NT2/D1 (cell line): ENCODE measurements around the gene KRTAP4-11.
"Not testable (repeated sequence)": the region's sequence is repeated elsewhere in the genome, so short reads cannot be mapped to it uniquely, and the experiment has no call there.

Source experiments
- DNase-seq: peaks from one replicate; pipeline ENCODE4 v3.0.0-alpha.2; 2011; ENCODE audit warnings: low read depth, low spot score
- H3K27me3 ChIP-seq: 2 replicates; pipeline ENCODE4 v1.6.0; 2011; ENCODE audit warnings: mild to moderate bottlenecking; ENCODE audit not compliant: insufficient read length, insufficient read depth
- H3K36me3 ChIP-seq: 2 replicates; pipeline ENCODE4 v1.6.1; 2011; ENCODE audit warnings: mild to moderate bottlenecking, low read length, mixed read lengths; ENCODE audit not compliant: insufficient read depth, insufficient read length
- H3K4me1 ChIP-seq: 2 replicates; pipeline ENCODE4 v1.5.1; 2011; ENCODE audit not compliant: insufficient read depth, insufficient read length
- H3K4me3 ChIP-seq: 2 replicates; pipeline ENCODE4 v1.5.1; 2011; ENCODE audit warnings: low read depth; ENCODE audit not compliant: insufficient read length
- H3K9ac ChIP-seq: 2 replicates; pipeline ENCODE4 v1.6.0; 2011; ENCODE audit warnings: low read depth; ENCODE audit not compliant: insufficient read length
- H3K9me3 ChIP-seq: 2 replicates; pipeline ENCODE4 v1.5.1; 2011; ENCODE audit warnings: mild to moderate bottlenecking, low read length; ENCODE audit not compliant: insufficient read depth
- SUZ12 ChIP-seq: IDR thresholded peaks from 2 replicates; pipeline ENCODE4 v1.6.1; 2011; ENCODE audit not compliant: insufficient read length, insufficient read depth; ENCODE audit errors: extremely low read depth
- YY1 ChIP-seq: IDR thresholded peaks from 2 replicates; pipeline ENCODE4 v1.6.1; 2011; ENCODE audit not compliant: insufficient read length, insufficient read depth
- ZNF274 ChIP-seq: IDR thresholded peaks from 2 replicates; pipeline ENCODE4 v1.6.1; 2011; ENCODE audit warnings: mild to moderate bottlenecking, low read depth, low read length

Gene KRTAP4-11

DNA sequence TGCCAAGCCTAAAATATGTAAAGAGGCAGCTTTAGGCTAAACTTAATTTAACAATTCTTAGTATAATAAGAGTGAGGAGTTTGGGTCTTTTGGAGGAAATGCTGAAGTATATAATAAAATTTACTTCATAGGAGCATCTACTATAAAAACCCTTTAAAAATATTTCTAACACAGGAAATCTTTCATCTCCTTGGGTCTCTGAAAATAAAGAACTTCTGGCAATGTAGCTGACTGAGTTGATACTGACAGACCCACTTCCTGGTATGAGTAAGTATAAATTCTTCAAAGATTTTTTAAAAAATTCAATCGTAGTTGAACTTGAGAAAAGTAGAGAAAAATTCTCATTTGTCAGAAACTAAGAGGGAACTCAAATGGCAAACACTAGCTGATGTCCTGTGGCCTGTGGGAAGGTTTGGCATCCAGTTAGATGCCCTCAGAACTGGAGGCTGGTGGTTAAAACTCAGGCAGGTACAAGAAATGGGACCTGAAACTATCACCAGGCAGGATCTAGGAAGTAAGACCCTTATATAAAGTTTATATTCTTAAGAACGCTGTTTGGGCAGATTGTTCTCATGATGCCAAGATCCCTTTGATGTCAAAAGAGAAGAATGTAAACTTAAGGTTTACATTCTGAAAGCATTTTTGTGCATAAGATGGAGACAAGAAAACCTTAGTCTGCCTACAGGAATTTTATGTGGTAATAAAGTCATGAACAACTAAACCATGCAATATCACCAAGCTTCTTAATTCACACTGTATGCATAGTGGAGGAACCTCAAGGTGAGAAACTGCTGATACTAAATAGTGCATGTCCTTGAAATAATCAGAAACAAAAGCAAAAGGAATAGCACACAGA, 15.9 kb upstream of the KRTAP4-11 start:
- Histone ChIP-seq H3K9ac (no peak overlapping the region), H3K4me3 (no peak overlapping the region), H3K36me3 (no peaks in the 10 kb centered on the region), H3K27me3 (no peaks in the 10 kb centered on the region), H3K4me1 (no peaks in the 10 kb centered on the region), H3K9me3 (no peaks in the 10 kb centered on the region)
- no peak for TF ChIP-seq YY1
- TF ChIP-seq ZNF274 = no peak
- no peak for TF ChIP-seq SUZ12
- DNase-seq = no peak

DNA sequence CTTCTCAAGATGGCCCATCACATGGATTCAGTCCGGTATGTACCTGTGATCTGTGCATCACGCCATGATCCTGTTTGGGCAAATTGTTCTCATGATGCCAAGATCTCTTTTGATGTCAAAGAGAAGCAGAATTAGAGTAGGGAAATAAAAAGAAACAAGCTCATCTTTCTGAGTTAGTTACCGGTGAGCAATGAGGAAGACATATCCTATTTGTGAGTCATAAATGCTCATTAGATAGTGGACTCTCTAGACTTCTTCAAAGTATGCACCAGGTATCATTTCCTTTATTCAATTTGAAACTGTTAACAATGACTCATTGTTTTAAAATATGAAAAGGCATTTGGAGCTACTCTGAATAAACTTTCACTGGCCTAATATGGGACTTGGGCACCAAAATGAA, 13.8 kb upstream of the KRTAP4-11 start:
- TF ChIP-seq ZNF274 (no peak), YY1 (no peak), SUZ12 (no peak)
- Histone ChIP-seq H3K4me3 (no peak overlapping the region), H3K36me3 (no peaks in the 10 kb centered on the region), H3K4me1 (no peaks in the 10 kb centered on the region), H3K27me3 (no peaks in the 10 kb centered on the region), H3K9me3 (no peaks in the 10 kb centered on the region), H3K9ac (no peak overlapping the region)
- no peak for DNase-seq

DNA sequence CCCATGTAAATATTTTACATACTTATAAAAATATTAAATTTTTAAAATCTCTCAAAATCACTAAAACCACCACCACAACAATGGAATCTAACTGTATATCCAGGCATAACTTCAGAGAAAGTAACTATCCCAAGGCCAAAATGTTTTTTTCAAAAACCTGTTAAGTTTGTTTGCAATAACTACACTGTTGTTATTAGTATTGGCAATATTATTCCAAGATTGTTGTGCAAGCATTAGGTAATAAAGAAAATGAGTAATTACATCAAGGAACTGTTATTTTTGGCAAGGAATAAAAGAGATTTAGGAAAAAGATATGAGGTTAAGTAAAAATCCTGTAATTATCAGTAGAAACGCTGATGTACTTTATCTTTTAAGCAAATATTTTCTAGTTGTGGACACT, 9.2 kb upstream of the KRTAP4-11 start:
- no peak for DNase-seq
- Histone ChIP-seq H3K9ac (no peak overlapping the region), H3K4me3 (no peak overlapping the region), H3K36me3 (no peaks in the 10 kb centered on the region), H3K4me1 (no peaks in the 10 kb centered on the region), H3K27me3 (no peaks in the 10 kb centered on the region), H3K9me3 (no peaks in the 10 kb centered on the region)
- TF ChIP-seq ZNF274 = no peak
- no peak for TF ChIP-seq SUZ12
- TF ChIP-seq YY1 = no peak

DNA sequence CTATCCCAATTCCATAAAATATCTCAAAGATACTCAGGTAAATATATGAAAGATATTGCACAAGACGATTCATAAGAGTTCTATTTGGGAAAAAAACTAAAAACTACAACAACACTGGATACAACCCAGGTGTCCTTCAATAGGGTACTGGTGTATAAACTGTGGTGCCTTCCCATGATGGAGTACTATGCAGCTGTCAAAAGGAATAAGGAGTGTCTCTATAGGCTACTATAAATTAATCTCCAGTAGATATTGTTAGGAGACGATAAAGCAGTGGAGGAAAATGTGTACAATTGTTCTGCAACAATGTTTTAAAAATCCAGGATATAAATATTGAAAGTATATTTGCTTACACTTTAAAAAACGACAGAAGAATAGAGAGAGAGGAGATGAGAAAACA, 8.2 kb upstream of the KRTAP4-11 start:
- Histone ChIP-seq H3K4me1 (no peaks in the 10 kb centered on the region), H3K27me3 (no peaks in the 10 kb centered on the region), H3K9me3 (no peaks in the 10 kb centered on the region), H3K36me3 (no peaks in the 10 kb centered on the region), H3K4me3 (no peak overlapping the region), H3K9ac (no peak overlapping the region)
- no peak for DNase-seq
- no peak for TF ChIP-seq YY1
- TF ChIP-seq SUZ12 = no peak
- TF ChIP-seq ZNF274 = no peak

GRCh38 chr17:41125064-41125463, 6.9 kb upstream of the KRTAP4-11 start:
- Histone ChIP-seq H3K9ac (no peak overlapping the region), H3K36me3 (no peaks in the 10 kb centered on the region), H3K4me1 (no peaks in the 10 kb centered on the region), H3K27me3 (no peaks in the 10 kb centered on the region), H3K4me3 (no peak overlapping the region), H3K9me3 (no peaks in the 10 kb centered on the region)
- TF ChIP-seq SUZ12 = no peak
- no peak for TF ChIP-seq ZNF274
- TF ChIP-seq YY1 = no peak
- no peak for DNase-seq

- not testable (repeated sequence) for H3K36me3 ChIP-seq, H3K4me3 ChIP-seq, H3K27me3 ChIP-seq, H3K4me1 ChIP-seq, DNase-seq, H3K9ac ChIP-seq, H3K9me3 ChIP-seq
Observed at GRCh38 chr17:41123991-41124371, 5.8 kb upstream of the KRTAP4-11 start, which contains the start of gene KRTAP4-12. KRTAP4-12 (minus strand) TSS chr17:41124182; CDS start chr17:41124122, 60 bp downstream.

- DNase-seq, H3K36me3 ChIP-seq, H3K9ac ChIP-seq, H3K4me1 ChIP-seq, H3K4me3 ChIP-seq, H3K9me3 ChIP-seq, H3K27me3 ChIP-seq: not testable (repeated sequence)
Observed at GRCh38 chr17:41123292-41123990, 5.3 kb upstream of the KRTAP4-11 start.

DNA sequence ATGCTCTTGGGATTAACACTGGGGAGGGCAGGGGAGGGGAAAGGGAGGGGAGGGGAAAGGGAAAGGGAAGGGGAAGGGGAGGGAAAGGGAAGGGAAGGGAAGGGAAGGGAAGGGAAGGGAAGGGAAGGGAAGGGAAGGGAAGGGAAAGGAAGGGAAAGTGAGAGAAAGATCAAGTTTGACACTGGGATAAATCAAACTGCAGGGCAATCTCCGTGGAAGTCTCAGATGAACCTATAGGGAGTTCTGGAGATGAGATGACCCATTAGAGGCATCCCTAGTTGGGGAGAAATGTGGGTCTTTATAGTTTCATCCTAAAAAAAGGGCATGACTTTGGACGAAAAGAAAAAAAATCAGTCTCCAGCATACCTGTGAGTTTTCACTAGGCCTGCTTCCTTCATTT, 3.6 kb upstream of the KRTAP4-11 start:
- no peaks in the 10 kb centered on the region for H3K27me3 ChIP-seq
- no peak for DNase-seq
- no peak overlapping the region for H3K4me3 ChIP-seq
- TF ChIP-seq YY1 = no peak
- no peak for TF ChIP-seq SUZ12
- no peak for TF ChIP-seq ZNF274
- no peaks in the 10 kb centered on the region for H3K4me1 ChIP-seq
- H3K9me3 ChIP-seq = no peaks in the 10 kb centered on the region
- no peak overlapping the region for H3K9ac ChIP-seq
- H3K36me3 ChIP-seq = no peaks in the 10 kb centered on the region

GRCh38 chr17:41119696-41120690, 1.8 kb upstream of the KRTAP4-11 start:
- not testable (repeated sequence) for H3K4me3 ChIP-seq, DNase-seq

More at GRCh38 chr17:41119696-41120690, 1.8 kb upstream of the KRTAP4-11 start:
- not testable (repeated sequence) for H3K36me3 ChIP-seq, H3K9ac ChIP-seq, H3K9me3 ChIP-seq, H3K4me1 ChIP-seq, H3K27me3 ChIP-seq
